K562 (cell line): ENCODE results near the gene EHBP1. TPM values are rescaled to one million over a fixed set of nuclear protein-coding genes. Genes with fewer than 3 reads are reported as not detected.

Source experiments
- CHD7 ChIP-seq: fragments of 200-600 bp; sonication (generic); IDR thresholded peaks from one replicate; pipeline ENCODE4 v1.6.1; 2012; ENCODE audit warnings: mild to moderate bottlenecking, low read depth, low read length, inconsistent platforms
- EP300 ChIP-seq: IDR thresholded peaks from 2 replicates; pipeline ENCODE4 v1.6.1; 2012; ENCODE audit warnings: low read length, improper control_type of control experiment
- HDAC8 ChIP-seq: fragments of 450-650 bp; IDR thresholded peaks from 2 replicates; pipeline ENCODE4 v1.6.1; 2016; ENCODE audit warnings: mild to moderate bottlenecking, missing genetic modification characterization, moderate library complexity, missing compliant biosample characterization
- MAFF ChIP-seq: IDR thresholded peaks from 2 replicates; pipeline ENCODE4 v1.6.1; 2012; ENCODE audit warnings: low read length, improper control_type of control experiment
- MAFG ChIP-seq: fragments of 450-650 bp; conservative IDR thresholded peaks from 2 replicates; pipeline ENCODE4 v1.6.1; 2016; ENCODE audit warnings: missing genetic modification characterization, missing compliant biosample characterization
- MAFK ChIP-seq: IDR thresholded peaks from 2 replicates; pipeline ENCODE4 v1.6.1; 2011; ENCODE audit warnings: low read length, improper control_type of control experiment
- MXI1 ChIP-seq: IDR thresholded peaks from 2 replicates; pipeline ENCODE4 v1.6.1; 2011; ENCODE audit warnings: low read depth, mild to moderate bottlenecking, improper control_type of control experiment, low read length
- PATZ1 ChIP-seq: fragments of 250-450 bp; sonication (Bioruptor Pico); IDR thresholded peaks from 2 replicates; pipeline ENCODE4 v1.5.0; 2020; ENCODE audit warnings: mild to moderate bottlenecking, borderline replicate concordance
- PHTF2 ChIP-seq: fragments of 250-450 bp; sonication (Bioruptor Pico); IDR thresholded peaks from 2 replicates; pipeline ENCODE4 v1.5.0; 2021; ENCODE audit warnings: mild to moderate bottlenecking
- PKNOX1 ChIP-seq: fragments of 450-650 bp; IDR thresholded peaks from 2 replicates; pipeline ENCODE4 v1.6.1; 2016
- SPI1 ChIP-seq: IDR thresholded peaks from 2 replicates; pipeline ENCODE4 v1.6.1; 2011; ENCODE audit warnings: low read depth, low read length, control low read depth, borderline replicate concordance
- XRCC4 ChIP-seq: IDR thresholded peaks from one replicate; pipeline ENCODE4 v1.6.1; 2011; ENCODE audit not compliant: insufficient read depth, insufficient read length; ENCODE audit errors: extremely low read depth
- ZBTB34 ChIP-seq: fragments of 250-450 bp; sonication (Bioruptor Pico); IDR thresholded peaks from 2 replicates; pipeline ENCODE4 v1.8.0; 2021; ENCODE audit warnings: mild to moderate bottlenecking, moderate library complexity
- polyA plus RNA-seq, 8 experiments: library from polyadenylated mRNA; depleted of rRNA in 4 of 8; stranded (reverse) in 5 of 8; unstranded in 3 of 8; fragments of >200 nt; fragmentation: Nextera tagmentation in 2 of 8; fragmentation: Illumina TruSeq in 1 of 8; extraction: Ambion mirVana in 2 of 8; extraction: Trizol in 1 of 8; gene quantifications; 2 replicates each; pipeline versions ENCODE4 v1.2.1 to v1.2.3, GENCODE V29; 2011 to 2014; ENCODE audit warnings: inconsistent platforms in 1 of 8, missing spikeins in 1 of 8
- total RNA-seq, 7 experiments: library from RNA; depleted of rRNA in 6 of 7; stranded (reverse); fragments of >200 nt in 6 of 7; fragmentation: Illumina TruSeq in 2 of 7; extraction: Trizol in 2 of 7; gene quantifications; 2 replicates each; pipeline versions ENCODE4 v1.2.1 to v1.2.3, GENCODE V29; 2011 to 2021; ENCODE audit warnings: low replicate concordance in 1 of 7

The EHBP1 gene
- total and polyA plus RNA-seq, 9 of the 15 experiments (the other 6 are each of a cell fraction or from before 2014, with no cell fraction given), result 8.9 to 26.6 (median 19.3) TPM

GRCh38 chr2:62662131-62662530 lies 43.4 kb upstream of the EHBP1 start (continued):
- no peak for TF ChIP-seq CHD7
- peak; percentile 41; the same call in 1 of the 2 replicates for TF ChIP-seq MAFK
- no peak for TF ChIP-seq PKNOX1
- no peak for TF ChIP-seq MXI1
- no peak for TF ChIP-seq EP300
- no peak for TF ChIP-seq XRCC4
- TF ChIP-seq SPI1, result no peak
- peak; percentile 42; the same call in 1 of the 2 replicates for TF ChIP-seq MAFF
- TF ChIP-seq HDAC8 (tag), result no peak
- no peak for TF ChIP-seq PATZ1 (CRISPR knock-in tag)
- no peak for TF ChIP-seq ZBTB34 (CRISPR knock-in tag)
- no peak for TF ChIP-seq PHTF2 (CRISPR knock-in tag)
- TF ChIP-seq MAFG, result 0 out of 2 replicates have a peak, but pooled peaks have one; percentile 6
